Skeletal muscle satellite cell (primary cell): ENCODE measurements around the gene RHOC.

Experiments
- H3K27me3 ChIP-seq: 2 replicates; pipeline ENCODE4 v1.7.0; 2013; ENCODE audit warnings: low read length; ENCODE audit not compliant: control insufficient read depth, insufficient read depth
- H3K36me3 ChIP-seq: 2 replicates; pipeline ENCODE4 v1.7.0; 2013; ENCODE audit warnings: mild to moderate bottlenecking, control low read depth, low read length; ENCODE audit not compliant: insufficient read depth
- H3K4me1 ChIP-seq: 2 replicates; pipeline ENCODE4 v1.7.0; 2013; ENCODE audit warnings: low read length; ENCODE audit not compliant: control insufficient read depth, insufficient read depth
- H3K4me2 ChIP-seq: 2 replicates; pipeline ENCODE4 v1.7.0; 2013; ENCODE audit warnings: mild to moderate bottlenecking, low read length
- H3K4me3 ChIP-seq: 2 replicates; pipeline ENCODE4 v1.7.0; 2013; ENCODE audit warnings: low read length
- H3K9ac ChIP-seq: 2 replicates; pipeline ENCODE4 v1.7.0; 2013; ENCODE audit warnings: mild to moderate bottlenecking, low read depth, low read length, moderate library complexity
- H3K9me3 ChIP-seq: replicated peaks from 2 replicates; pipeline ENCODE4 v1.7.0; 2013; ENCODE audit warnings: mild to moderate bottlenecking, control low read depth, low read length

The RHOC gene

GRCh38 chr1:112715264-112716053 is 8.5 kb upstream of the RHOC start, which contains the start of gene PPM1J:
Gene PPM1J, minus strand, starts transcription at chr1:112715332. Its CDS starts 31 bp downstream, at chr1:112715301.
- Histone ChIP-seq H3K27me3 (no peaks in the 10 kb centered on the region), H3K4me3 (peak within 1 kb of the TSS; percentile 74), H3K9me3 (no peaks in the 10 kb centered on the region), H3K4me1 (peaks cover 17% of the 10 kb centered on the region), H3K36me3 (no peaks in the 10 kb centered on the region), H3K9ac (peak within 1 kb of the TSS; percentile 55), H3K4me2 (peak within 1 kb of the TSS; percentile 95)

- H3K4me3 ChIP-seq: peak overlapping the region; percentile 74
- peak overlapping the region; percentile 55 for H3K9ac ChIP-seq
- no peaks in the 10 kb centered on the region for H3K27me3 ChIP-seq
- peaks cover 17% of the 10 kb centered on the region for H3K4me1 ChIP-seq
- peak overlapping the region; percentile 95 for H3K4me2 ChIP-seq
- H3K36me3 ChIP-seq: no peaks in the 10 kb centered on the region
- no peaks in the 10 kb centered on the region for H3K9me3 ChIP-seq
Observed at GRCh38 chr1:112714313-112715263, 7.7 kb upstream of the RHOC start.

GRCh38 chr1:112713466-112714312 is 6.8 kb upstream of the RHOC start:
- peak overlapping the region; percentile 55 for H3K9ac ChIP-seq
- no peaks in the 10 kb centered on the region for H3K36me3 ChIP-seq
- peaks cover 17% of the 10 kb centered on the region for H3K4me1 ChIP-seq
- peak overlapping the region; percentile 74 for H3K4me3 ChIP-seq
- H3K9me3 ChIP-seq: no peaks in the 10 kb centered on the region
- no peaks in the 10 kb centered on the region for H3K27me3 ChIP-seq
- H3K4me2 ChIP-seq: peak overlapping the region; percentile 95

GRCh38 chr1:112712701-112713128 is 5.8 kb upstream of the RHOC start:
- no peak overlapping the region for H3K9ac ChIP-seq
- no peak overlapping the region for H3K4me3 ChIP-seq
- no peaks in the 10 kb centered on the region for H3K27me3 ChIP-seq
- H3K9me3 ChIP-seq: no peaks in the 10 kb centered on the region
- H3K4me1 ChIP-seq: peaks cover 18% of the 10 kb centered on the region
- H3K4me2 ChIP-seq: no peak overlapping the region
- no peaks in the 10 kb centered on the region for H3K36me3 ChIP-seq

- Histone ChIP-seq H3K9ac (no peak overlapping the region), H3K36me3 (no peaks in the 10 kb centered on the region), H3K4me2 (no peak overlapping the region), H3K9me3 (no peaks in the 10 kb centered on the region), H3K4me1 (peaks cover 22% of the 10 kb centered on the region), H3K4me3 (no peak overlapping the region), H3K27me3 (no peaks in the 10 kb centered on the region)
Observed at GRCh38 chr1:112712191-112712590, 5.3 kb upstream of the RHOC start.

- Histone ChIP-seq H3K27me3 (no peaks in the 10 kb centered on the region), H3K4me3 (no peak overlapping the region)
Observed at GRCh38 chr1:112711670-112712069, 4.7 kb upstream of the RHOC start.

GRCh38 chr1:112711041-112711440 is 4.1 kb upstream of the RHOC start:
- Histone ChIP-seq H3K4me3 (no peak overlapping the region), H3K4me2 (no peak overlapping the region), H3K4me1 (peaks cover 22% of the 10 kb centered on the region), H3K27me3 (no peaks in the 10 kb centered on the region), H3K9ac (no peak overlapping the region), H3K9me3 (no peaks in the 10 kb centered on the region), H3K36me3 (no peaks in the 10 kb centered on the region)

More at GRCh38 chr1:112711670-112712069, 4.7 kb upstream of the RHOC start:
- Histone ChIP-seq H3K36me3 (no peaks in the 10 kb centered on the region), H3K9me3 (no peaks in the 10 kb centered on the region), H3K4me1 (peaks cover 22% of the 10 kb centered on the region), H3K9ac (no peak overlapping the region), H3K4me2 (no peak overlapping the region)

GRCh38 chr1:112710586-112710985 is 3.7 kb upstream of the RHOC start:
- H3K4me3 ChIP-seq: no peak overlapping the region

GRCh38 chr1:112710159-112710558 is 3.2 kb upstream of the RHOC start:
- Histone ChIP-seq H3K4me1 (peaks cover 18% of the 10 kb centered on the region), H3K9ac (no peak overlapping the region), H3K27me3 (no peaks in the 10 kb centered on the region), H3K4me2 (no peak overlapping the region), H3K9me3 (no peaks in the 10 kb centered on the region), H3K36me3 (no peaks in the 10 kb centered on the region), H3K4me3 (no peak overlapping the region)

More at GRCh38 chr1:112710586-112710985, 3.7 kb upstream of the RHOC start:
- H3K9ac ChIP-seq: no peak overlapping the region
- H3K4me2 ChIP-seq: no peak overlapping the region
- H3K27me3 ChIP-seq: no peaks in the 10 kb centered on the region
- H3K9me3 ChIP-seq: no peaks in the 10 kb centered on the region
- H3K36me3 ChIP-seq: no peaks in the 10 kb centered on the region
- H3K4me1 ChIP-seq: peaks cover 18% of the 10 kb centered on the region

- no peaks in the 10 kb centered on the region for H3K27me3 ChIP-seq
- peaks cover 21% of the 10 kb centered on the region for H3K4me1 ChIP-seq
- H3K9me3 ChIP-seq: no peaks in the 10 kb centered on the region
- no peak overlapping the region for H3K4me3 ChIP-seq
- H3K36me3 ChIP-seq: peaks cover 9% of the 10 kb centered on the region
- no peak overlapping the region for H3K9ac ChIP-seq
- H3K4me2 ChIP-seq: no peak overlapping the region
Observed at GRCh38 chr1:112708489-112708888, 1.6 kb upstream of the RHOC start.
